ENCODE data around the gene PPP1CB.

PPP1CB gene

DNA sequence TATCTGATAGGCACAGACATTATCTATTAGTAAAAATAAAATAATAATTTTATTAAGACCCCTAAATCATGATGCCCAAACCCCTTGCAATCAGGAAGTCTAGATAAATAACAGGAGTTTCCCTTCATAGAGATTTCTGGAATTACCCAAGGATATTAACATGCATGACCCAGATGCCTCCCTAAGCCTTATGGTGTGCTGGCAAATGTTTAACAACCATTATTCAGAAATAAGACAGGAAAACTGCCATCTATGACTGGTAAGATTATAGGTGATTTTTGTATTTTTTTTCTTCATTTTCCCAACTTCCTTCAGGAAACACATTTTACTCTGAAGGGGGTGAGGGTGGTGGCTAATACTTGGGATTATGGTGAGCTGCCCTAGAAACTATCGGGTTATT lies 2.7 kb upstream of the PPP1CB start:
- TF ChIP-seq, protein P1, sequence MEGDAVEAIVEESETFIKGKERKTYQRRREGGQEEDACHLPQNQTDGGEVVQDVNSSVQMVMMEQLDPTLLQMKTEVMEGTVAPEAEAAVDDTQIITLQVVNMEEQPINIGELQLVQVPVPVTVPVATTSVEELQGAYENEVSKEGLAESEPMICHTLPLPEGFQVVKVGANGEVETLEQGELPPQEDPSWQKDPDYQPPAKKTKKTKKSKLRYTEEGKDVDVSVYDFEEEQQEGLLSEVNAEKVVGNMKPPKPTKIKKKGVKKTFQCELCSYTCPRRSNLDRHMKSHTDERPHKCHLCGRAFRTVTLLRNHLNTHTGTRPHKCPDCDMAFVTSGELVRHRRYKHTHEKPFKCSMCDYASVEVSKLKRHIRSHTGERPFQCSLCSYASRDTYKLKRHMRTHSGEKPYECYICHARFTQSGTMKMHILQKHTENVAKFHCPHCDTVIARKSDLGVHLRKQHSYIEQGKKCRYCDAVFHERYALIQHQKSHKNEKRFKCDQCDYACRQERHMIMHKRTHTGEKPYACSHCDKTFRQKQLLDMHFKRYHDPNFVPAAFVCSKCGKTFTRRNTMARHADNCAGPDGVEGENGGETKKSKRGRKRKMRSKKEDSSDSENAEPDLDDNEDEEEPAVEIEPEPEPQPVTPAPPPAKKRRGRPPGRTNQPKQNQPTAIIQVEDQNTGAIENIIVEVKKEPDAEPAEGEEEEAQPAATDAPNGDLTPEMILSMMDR (conservative IDR thresholded peaks at IDR 0.05; ENCODE audit: low read depth, low read length) = no peak
- DNase-seq (ENCODE audit: low read depth) = no peak
- no peak overlapping the region for H3K4me3 ChIP-seq (ENCODE audit: low read depth, low read length)

DNA sequence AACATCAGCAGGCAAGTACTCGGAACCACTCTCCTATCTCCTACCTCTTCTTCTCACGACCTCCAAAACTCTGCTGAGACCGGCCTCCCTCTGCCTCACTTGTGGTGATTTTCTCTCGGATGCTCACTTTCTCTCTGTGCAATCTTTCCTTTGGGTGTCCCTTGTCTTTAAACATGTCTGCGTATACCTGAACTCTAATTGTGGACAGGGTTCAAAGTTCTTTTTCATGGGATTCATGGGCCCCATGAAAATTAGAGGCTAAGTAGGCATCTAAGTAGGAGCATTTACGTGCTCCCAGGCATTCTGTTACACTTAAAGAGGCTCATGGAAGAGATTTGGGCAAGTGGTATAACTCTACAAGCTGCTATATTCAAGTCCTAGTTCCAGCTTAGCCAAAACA lies 2.1 kb upstream of the PPP1CB start:
- no peak overlapping the region for H3K4me3 ChIP-seq (ENCODE audit: low read depth, low read length)
- TF ChIP-seq, protein P1 (conservative IDR thresholded peaks at IDR 0.05; ENCODE audit: low read depth, low read length) = no peak
- DNase-seq (ENCODE audit: low read depth) = no peak

DNA sequence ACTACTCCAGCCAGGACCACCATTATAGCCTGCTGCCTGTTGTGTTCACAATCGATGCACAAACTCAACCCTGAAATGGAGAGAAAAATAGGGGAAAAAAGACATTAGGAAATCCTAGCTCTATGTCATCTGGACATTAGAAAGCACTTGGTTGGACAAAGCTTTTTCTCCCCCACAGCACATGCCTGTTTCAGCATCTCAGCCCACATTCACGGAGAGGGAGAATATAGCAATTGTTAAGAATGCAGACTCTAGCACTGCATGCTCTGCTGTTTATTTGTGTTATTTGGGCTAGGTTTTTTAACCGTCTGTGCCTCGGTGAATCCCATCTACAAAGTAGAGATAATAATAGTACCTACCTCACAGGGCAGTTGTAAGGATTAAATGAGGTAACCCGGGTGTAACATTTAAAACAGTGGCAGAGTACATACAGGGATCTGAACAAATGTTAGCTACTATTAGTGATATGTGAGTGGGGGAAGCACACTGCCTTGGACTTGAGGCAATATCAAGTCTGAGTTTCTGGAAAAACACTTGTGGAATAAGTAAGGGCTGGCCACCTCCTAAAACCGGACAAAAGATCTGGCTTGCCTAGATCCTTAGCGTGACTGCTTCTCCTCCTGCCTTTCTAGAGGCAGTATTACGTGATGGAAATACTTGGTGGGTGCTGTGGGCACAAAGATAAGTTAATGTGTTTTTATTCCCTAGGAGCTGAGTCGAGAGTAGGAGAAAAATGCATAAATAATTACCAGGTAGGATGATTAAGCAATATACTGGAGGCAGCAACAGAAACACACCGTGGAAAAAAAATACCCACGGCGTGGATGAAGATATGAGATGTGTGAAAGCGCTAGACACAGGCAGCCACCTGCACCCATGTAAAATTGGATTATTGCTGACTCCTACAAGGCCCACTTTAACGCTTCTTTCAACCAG lies 1.0 kb upstream of the PPP1CB start:
- peak overlapping the region; percentile 95 for H3K4me3 ChIP-seq (ENCODE audit: low read depth, low read length)
- TF ChIP-seq, protein P1 (conservative IDR thresholded peaks at IDR 0.05; ENCODE audit: low read depth, low read length) = peak; percentile 36
- DNase-seq (ENCODE audit: low read depth) = peak; percentile 66

DNA sequence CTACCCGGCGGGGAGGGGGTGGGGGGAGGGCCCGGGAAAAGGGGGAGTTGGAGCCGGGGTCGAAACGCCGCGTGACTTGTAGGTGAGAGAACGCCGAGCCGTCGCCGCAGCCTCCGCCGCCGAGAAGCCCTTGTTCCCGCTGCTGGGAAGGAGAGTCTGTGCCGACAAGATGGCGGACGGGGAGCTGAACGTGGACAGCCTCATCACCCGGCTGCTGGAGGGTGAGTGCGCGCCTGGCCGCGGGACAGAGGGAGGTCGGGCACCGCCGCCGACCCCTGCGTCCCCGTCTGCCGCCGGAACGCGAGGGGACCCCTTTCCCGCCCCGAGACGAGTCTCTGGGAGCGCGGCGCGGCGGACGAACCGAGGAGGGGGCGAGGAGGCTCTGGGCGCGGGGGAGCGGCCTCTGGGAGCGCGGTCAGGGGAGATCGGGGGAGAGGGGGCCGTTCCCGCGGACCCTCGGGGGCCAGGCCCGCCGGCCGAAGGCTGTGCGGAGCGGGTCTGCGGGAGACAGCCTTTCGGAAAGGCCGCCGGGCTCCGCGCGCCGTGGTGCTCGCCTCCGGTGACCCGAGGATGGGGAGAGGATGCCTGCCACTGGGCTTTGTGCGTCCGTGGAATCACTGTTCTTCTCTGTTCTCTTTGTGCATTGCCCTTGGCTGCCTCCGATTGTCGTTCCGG lies 463 bp downstream of the PPP1CB start:
- TF ChIP-seq, protein P1 (conservative IDR thresholded peaks at IDR 0.05; ENCODE audit: low read depth, low read length) = no peak
- H3K4me3 ChIP-seq (ENCODE audit: low read depth, low read length) = peak overlapping the region; percentile 95
- DNase-seq (ENCODE audit: low read depth) = no peak

DNA sequence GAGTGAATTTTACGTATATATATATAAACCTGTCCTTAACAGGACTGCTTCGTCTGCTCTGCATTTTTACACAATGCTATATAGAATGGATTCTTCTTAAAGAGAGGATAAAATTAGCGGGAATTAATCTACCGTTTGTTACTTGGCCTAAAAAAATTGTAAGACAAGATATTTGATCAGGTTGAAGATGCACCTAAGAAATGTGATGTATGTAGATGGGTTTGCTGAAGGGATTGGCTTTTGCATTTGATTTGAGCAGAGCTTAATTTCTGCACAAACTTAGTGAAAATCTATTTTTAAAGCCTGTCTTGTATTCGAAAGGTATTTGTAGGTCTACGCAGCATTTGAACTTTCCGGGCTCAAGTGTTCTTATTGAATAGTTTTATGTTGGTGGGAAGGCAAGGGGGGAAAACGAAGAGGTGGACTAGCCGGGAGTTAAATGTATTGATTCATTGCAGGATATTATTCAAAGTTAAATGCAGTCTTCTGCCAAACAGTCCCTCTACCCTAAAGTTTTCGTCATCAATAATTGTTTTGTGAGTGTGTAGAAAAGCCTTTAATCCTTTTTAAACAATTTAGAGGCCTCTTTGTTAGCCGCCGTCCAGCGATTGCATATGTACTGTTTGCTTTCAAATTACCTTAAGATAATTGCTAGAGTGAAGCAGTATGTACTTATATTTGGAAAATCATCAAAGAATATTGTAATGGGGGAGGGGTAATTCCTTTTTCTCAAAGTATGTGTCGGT lies 1.2 kb downstream of the PPP1CB start:
- no peak for DNase-seq (ENCODE audit: low read depth)
- TF ChIP-seq, protein P1 (conservative IDR thresholded peaks at IDR 0.05; ENCODE audit: low read depth, low read length) = no peak
- peak overlapping the region; percentile 95 for H3K4me3 ChIP-seq (ENCODE audit: low read depth, low read length)

DNA sequence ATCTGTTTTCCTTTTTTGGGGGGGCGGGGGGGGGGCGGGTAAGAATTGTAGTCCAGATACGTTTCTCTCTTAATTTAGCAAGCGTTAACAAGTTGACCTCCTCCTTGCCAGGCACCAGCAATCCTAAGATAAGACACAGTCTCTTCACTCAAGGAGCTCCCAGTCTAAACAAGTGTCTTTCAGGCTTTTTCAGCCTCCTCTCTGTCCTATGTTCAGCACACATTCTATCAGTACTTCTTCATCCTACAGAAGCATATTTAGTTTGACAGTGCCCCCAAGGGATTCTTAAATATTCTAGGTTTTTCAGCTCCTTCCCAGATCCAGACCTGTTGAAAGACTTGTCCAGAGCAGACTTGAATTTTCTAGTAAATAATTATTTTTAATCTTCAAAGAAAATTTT lies 2.7 kb downstream of the PPP1CB start:
- DNase-seq (ENCODE audit: low read depth) = peak; percentile 67
- TF ChIP-seq, protein P1 (conservative IDR thresholded peaks at IDR 0.05; ENCODE audit: low read depth, low read length) = no peak
- H3K4me3 ChIP-seq (ENCODE audit: low read depth, low read length) = peak overlapping the region; percentile 95
